GM12878 (cell line): Measurements from ENCODE around the gene SLC11A1. TPM values are rescaled to one million over a fixed set of nuclear protein-coding genes. Genes with fewer than 3 reads are reported as not detected.

ENCODE experiments used
- ATAC-seq: fragments of 200-7000 bp; cut with Tn5 transposase; 3 replicates; pipeline ENCODE4 v1.9.1; 2020; ENCODE audit warnings: mild to moderate bottlenecking, moderate library complexity
- BruUV-seq: library from RNA; stranded (reverse); fragments of 400-500 nt; replicated peaks from 2 replicates; lab custom pipeline; 2021; lab: Mats Ljungman, UMichigan
- CTCF ChIA-PET: fragments of 300-600 bp; sonication (Branson Sonifier 250); formaldehyde crosslinking; extraction: SDS; loops from one replicate; lab custom pipeline; 2021; ENCODE audit warnings: inconsistent platforms; lab: Yijun Ruan, JAX
- POLR2A ChIA-PET: fragments of 350-600 bp; formaldehyde crosslinking; extraction: SDS; loops from one replicate; lab custom pipeline; 2021; ENCODE audit warnings: inconsistent platforms; lab: Charles Lee
- RAD21 ChIA-PET: fragments of 300-600 bp; sonication (Branson Sonifier 250); formaldehyde crosslinking; loops from one replicate; lab custom pipeline; 2023; ENCODE audit warnings: antibody characterized with exemption; ENCODE audit not compliant: unreplicated experiment; lab: Charles Lee
- SMC1A ChIA-PET: fragments of 300-600 bp; sonication (Branson Sonifier 250); formaldehyde crosslinking; loops from one replicate; lab custom pipeline; 2023; ENCODE audit not compliant: unreplicated experiment, uncharacterized antibody; lab: Charles Lee
- DNase-seq: peaks from one replicate; pipeline ENCODE4 v3.0.0-alpha.2; 2011; ENCODE audit warnings: low read depth, low spot score
- FAIRE-seq: peaks from 3 replicates; lab custom pipeline; 2011; peaks lifted over from hg19 to GRCh38; lab: Jason Lieb, UNC
- H2AFZ ChIP-seq: 2 replicates; pipeline ENCODE4 v1.6.0; 2011; ENCODE audit warnings: low read depth, low read length, control low read depth; ENCODE audit not compliant: control insufficient read depth
- H3K27ac ChIP-seq: 2 replicates; pipeline ENCODE4 v1.5.1; 2011; ENCODE audit warnings: control low read depth; ENCODE audit not compliant: control insufficient read depth, insufficient read depth
- H3K27me3 ChIP-seq, 2 experiments: replicated peaks in 1 of 2; 2 replicates each; pipeline versions ENCODE4 v1.6.0 to v1.6.1; 2011; ENCODE audit warnings: low read length in 1 of 2; ENCODE audit not compliant: control insufficient read depth in 2 of 2, insufficient read depth in 2 of 2
- H3K36me3 ChIP-seq, 2 experiments: 2 replicates each; pipeline ENCODE4 v1.5.1; 2011; ENCODE audit warnings: low read length in 1 of 2; ENCODE audit not compliant: control insufficient read depth in 2 of 2, insufficient read depth in 2 of 2
- H3K4me1 ChIP-seq: 2 replicates; pipeline ENCODE4 v1.6.1; 2011; ENCODE audit warnings: mild to moderate bottlenecking, low read length, moderate library complexity, mixed read lengths; ENCODE audit not compliant: control insufficient read depth, insufficient read depth
- H3K4me2 ChIP-seq: 2 replicates; pipeline ENCODE4 v1.6.0; 2011; ENCODE audit warnings: control low read depth; ENCODE audit not compliant: control insufficient read depth, insufficient read depth
- H3K4me3 ChIP-seq: fragments of 200-600 bp; sonication (generic); 2 replicates; pipeline ENCODE4 v1.5.1; 2016
- H3K79me2 ChIP-seq: 2 replicates; pipeline ENCODE4 v1.6.0; 2011; ENCODE audit warnings: low read length; ENCODE audit not compliant: control insufficient read depth, insufficient read depth
- H3K9ac ChIP-seq: 2 replicates; pipeline ENCODE4 v1.8.0; 2011; ENCODE audit warnings: low read length, control low read depth, mixed read lengths; ENCODE audit not compliant: control insufficient read depth, insufficient read depth
- H3K9me3 ChIP-seq: replicated peaks from 3 replicates; pipeline ENCODE4 v1.5.1; 2011; ENCODE audit warnings: mild to moderate bottlenecking, low read length; ENCODE audit not compliant: control insufficient read depth, insufficient read depth
- H4K20me1 ChIP-seq: 2 replicates; pipeline ENCODE4 v1.6.0; 2011; ENCODE audit not compliant: control insufficient read depth, insufficient read depth
- CREB1 ChIP-seq: IDR thresholded peaks from 2 replicates; pipeline ENCODE4 v1.6.1; 2012; ENCODE audit warnings: low read depth, mild to moderate bottlenecking, inconsistent platforms
- EGR1 ChIP-seq, 2 experiments: IDR thresholded peaks; 1 replicate in 1 of 2; 2 replicates in 1 of 2; pipeline ENCODE4 v1.6.1; 2011 to 2012; ENCODE audit warnings: low read depth in 2 of 2, low read length in 2 of 2, borderline replicate concordance in 1 of 2, mild to moderate bottlenecking in 1 of 2, moderate library complexity in 1 of 2
- FOXK2 ChIP-seq: fragments of 450-650 bp; IDR thresholded peaks from 2 replicates; pipeline ENCODE4 v1.6.1; 2017; ENCODE audit warnings: mild to moderate bottlenecking, moderate library complexity
- JUNB ChIP-seq: IDR thresholded peaks from 2 replicates; pipeline ENCODE4 v1.6.1; 2016; ENCODE audit warnings: antibody characterized with exemption, mild to moderate bottlenecking
- MEF2A ChIP-seq: IDR thresholded peaks from 2 replicates; pipeline ENCODE4 v1.6.1; 2011; ENCODE audit warnings: low read depth, mild to moderate bottlenecking, low read length, moderate library complexity; ENCODE audit not compliant: insufficient read depth
- POLR2AphosphoS5 ChIP-seq: IDR thresholded peaks from 2 replicates; pipeline ENCODE4 v1.6.1; 2011; ENCODE audit warnings: mild to moderate bottlenecking, low read length, inconsistent platforms
- POU2F2 ChIP-seq: IDR thresholded peaks from 3 replicates; pipeline ENCODE4 v1.6.1; 2011; ENCODE audit warnings: low read depth, mild to moderate bottlenecking, low read length, borderline replicate concordance
- SREBF2 ChIP-seq: IDR thresholded peaks from 2 replicates; pipeline ENCODE4 v1.6.1; 2012; ENCODE audit warnings: mild to moderate bottlenecking, low read length
- TAF1 ChIP-seq: IDR thresholded peaks from 2 replicates; pipeline ENCODE4 v1.6.1; 2011; ENCODE audit warnings: mild to moderate bottlenecking, low read depth, low read length, borderline replicate concordance
- YY1 ChIP-seq: IDR thresholded peaks from 2 replicates; pipeline ENCODE4 v1.6.1; 2011; ENCODE audit warnings: low read depth, mild to moderate bottlenecking, low read length
- ZNF207 ChIP-seq: fragments of 450-650 bp; IDR thresholded peaks from 2 replicates; pipeline ENCODE4 v1.6.1; 2014; ENCODE audit warnings: antibody characterized with exemption, mild to moderate bottlenecking, borderline replicate concordance
- WGBS: methylation state at CpG from one replicate; pipeline ENCODE4 v1.1.6; 2016; ENCODE audit warnings: low lambda C conversion rate; ENCODE audit not compliant: insufficient replicate concordance, insufficient coverage; ENCODE audit errors: missing lambda C conversion rate; 5-methylcytosine and 5-hydroxymethylcytosine counted together
- in situ Hi-C: fragments of 300-500 bp; cut with MboI; formaldehyde crosslinking; loops from 9 replicates; pipeline ENCODE4 v1.14.3; 2018; ENCODE audit warnings: mixed read lengths
- intact Hi-C: fragments of 100-400 bp; cut with micrococcal nuclease; formaldehyde crosslinking; loops from one replicate; pipeline ENCODE4 v1.14.2; 2022; ENCODE audit not compliant: unreplicated experiment
- polyA plus RNA-seq, 11 experiments: library from polyadenylated mRNA; depleted of rRNA in 4 of 11; unstranded in 6 of 11; stranded (reverse) in 5 of 11; fragments of >200 nt; fragmentation: Nextera tagmentation in 4 of 11; fragmentation: Illumina TruSeq in 1 of 11; extraction: Ambion mirVana in 4 of 11; extraction: Trizol in 1 of 11; gene quantifications; 1 replicate in 1 of 11; 2 replicates in 10 of 11; pipeline versions ENCODE4 v1.2.1 to v1.2.3, GENCODE V29; 2011 to 2016; ENCODE audit warnings: inconsistent platforms in 2 of 11, missing spikeins in 2 of 11, low read depth in 1 of 11
- total RNA-seq, 4 experiments: library from RNA; depleted of rRNA in 3 of 4; stranded (reverse); fragments of >200 nt in 3 of 4; fragmentation: Illumina TruSeq in 1 of 4; extraction: Trizol in 1 of 4; gene quantifications; 2 replicates each; pipeline versions ENCODE4 v1.2.1 to v1.2.3, GENCODE V29; 2013 to 2021
- TF ChIP-seq, protein P1 (sequence below): fragments of 450-650 bp; IDR thresholded peaks from 2 replicates; pipeline ENCODE4 v1.6.1; 2014; ENCODE audit warnings: mild to moderate bottlenecking
- TF ChIP-seq, protein P2 (sequence below): fragments of 450-650 bp; IDR thresholded peaks from 2 replicates; pipeline ENCODE4 v1.6.1; 2017; ENCODE audit warnings: mild to moderate bottlenecking, low read depth, inconsistent platforms; ENCODE audit not compliant: poor library complexity, severe bottlenecking
- TF ChIP-seq, protein P3 (sequence below): IDR thresholded peaks from 2 replicates; pipeline ENCODE4 v1.6.1; 2011; ENCODE audit warnings: borderline replicate concordance, low read depth, mild to moderate bottlenecking, moderate library complexity, mixed read lengths, low read length; ENCODE audit not compliant: insufficient read depth; ENCODE audit errors: extremely low read length
- TF ChIP-seq, protein P4 (sequence below): fragments of 450-650 bp; IDR thresholded peaks from 2 replicates; pipeline ENCODE4 v1.6.1; 2018; ENCODE audit warnings: borderline replicate concordance, mild to moderate bottlenecking; ENCODE audit not compliant: partially characterized antibody

The SLC11A1 gene
- total and polyA plus RNA-seq, 10 of the 15 experiments (the other 5 are each of a cell fraction or from before 2014, with no cell fraction given): 0.03 to 0.38 (median 0.12) TPM

DNA sequence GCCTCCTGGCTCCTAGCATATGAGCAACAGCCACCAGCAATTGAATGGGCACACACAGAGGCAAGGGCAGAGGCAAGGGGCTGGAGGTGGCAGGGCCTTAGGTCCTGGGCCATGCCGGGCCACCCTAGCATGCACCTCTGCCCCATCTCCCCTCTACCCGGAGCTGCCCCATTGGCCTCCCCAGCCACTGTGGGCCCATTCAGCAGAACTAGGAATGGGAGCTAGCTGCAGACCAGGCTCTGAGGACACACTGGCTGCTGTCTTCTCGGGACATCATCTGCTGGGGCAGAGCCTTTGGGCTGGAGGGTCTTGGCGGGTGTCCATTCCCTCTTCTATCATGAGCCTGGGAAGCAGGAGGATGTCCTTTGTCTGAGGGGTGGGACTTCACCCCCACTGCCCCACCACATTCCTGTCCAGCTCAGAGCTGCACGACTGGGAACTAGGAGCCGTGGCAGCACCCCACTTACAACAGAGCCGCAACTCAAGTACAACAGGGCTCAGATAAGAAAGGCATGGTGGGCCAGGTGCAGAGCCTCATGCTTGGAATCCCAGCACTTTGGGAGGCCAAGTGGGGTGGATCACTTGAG is 37.6 kb downstream of the SLC11A1 start (continued):
- TF ChIP-seq, protein P1, sequence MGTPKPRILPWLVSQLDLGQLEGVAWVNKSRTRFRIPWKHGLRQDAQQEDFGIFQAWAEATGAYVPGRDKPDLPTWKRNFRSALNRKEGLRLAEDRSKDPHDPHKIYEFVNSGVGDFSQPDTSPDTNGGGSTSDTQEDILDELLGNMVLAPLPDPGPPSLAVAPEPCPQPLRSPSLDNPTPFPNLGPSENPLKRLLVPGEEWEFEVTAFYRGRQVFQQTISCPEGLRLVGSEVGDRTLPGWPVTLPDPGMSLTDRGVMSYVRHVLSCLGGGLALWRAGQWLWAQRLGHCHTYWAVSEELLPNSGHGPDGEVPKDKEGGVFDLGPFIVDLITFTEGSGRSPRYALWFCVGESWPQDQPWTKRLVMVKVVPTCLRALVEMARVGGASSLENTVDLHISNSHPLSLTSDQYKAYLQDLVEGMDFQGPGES: no peak

DNA sequence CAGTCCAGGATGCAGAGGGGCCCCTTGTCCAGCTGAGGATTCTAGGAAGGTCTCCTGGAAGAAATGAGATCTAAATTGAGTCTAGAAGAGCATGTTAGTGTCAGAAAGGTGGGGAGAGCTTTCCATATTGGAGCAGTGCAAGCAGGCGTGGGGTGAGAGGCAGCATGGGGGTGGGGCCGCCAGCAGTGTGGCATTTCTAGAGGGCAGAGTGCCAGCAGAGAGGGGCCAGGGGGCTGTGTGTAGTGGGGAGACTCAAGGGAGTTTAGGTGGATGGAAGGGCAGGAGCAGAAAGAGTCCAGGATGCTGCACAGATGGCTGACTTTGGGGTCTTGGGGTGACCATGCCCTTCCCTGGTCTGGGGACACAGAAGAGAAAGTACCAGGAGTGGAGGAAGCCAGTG is 39.0 kb downstream of the SLC11A1 start:
- SMC1A ChIA-PET: no interaction called here
- TF ChIP-seq YY1: no peak
- TF ChIP-seq MEF2A: no peak
- TF ChIP-seq FOXK2: no peak
- no peak for TF ChIP-seq TAF1
- no peak for TF ChIP-seq SREBF2
- no peak for TF ChIP-seq POU2F2
- no peak for TF ChIP-seq EGR1 (IDR thresholded peaks at IDR 0.05; ENCODE audit: borderline replicate concordance in 1 of 2, low read depth in 2 of 2, low read length in 2 of 2)
- TF ChIP-seq POLR2AphosphoS5: no peak
- TF ChIP-seq, protein P2, sequence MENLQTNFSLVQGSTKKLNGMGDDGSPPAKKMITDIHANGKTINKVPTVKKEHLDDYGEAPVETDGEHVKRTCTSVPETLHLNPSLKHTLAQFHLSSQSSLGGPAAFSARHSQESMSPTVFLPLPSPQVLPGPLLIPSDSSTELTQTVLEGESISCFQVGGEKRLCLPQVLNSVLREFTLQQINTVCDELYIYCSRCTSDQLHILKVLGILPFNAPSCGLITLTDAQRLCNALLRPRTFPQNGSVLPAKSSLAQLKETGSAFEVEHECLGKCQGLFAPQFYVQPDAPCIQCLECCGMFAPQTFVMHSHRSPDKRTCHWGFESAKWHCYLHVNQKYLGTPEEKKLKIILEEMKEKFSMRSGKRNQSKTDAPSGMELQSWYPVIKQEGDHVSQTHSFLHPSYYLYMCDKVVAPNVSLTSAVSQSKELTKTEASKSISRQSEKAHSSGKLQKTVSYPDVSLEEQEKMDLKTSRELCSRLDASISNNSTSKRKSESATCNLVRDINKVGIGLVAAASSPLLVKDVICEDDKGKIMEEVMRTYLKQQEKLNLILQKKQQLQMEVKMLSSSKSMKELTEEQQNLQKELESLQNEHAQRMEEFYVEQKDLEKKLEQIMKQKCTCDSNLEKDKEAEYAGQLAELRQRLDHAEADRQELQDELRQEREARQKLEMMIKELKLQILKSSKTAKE: no peak
- no peak for TF ChIP-seq CREB1
- no peak for TF ChIP-seq JUNB
- TF ChIP-seq, protein P3, sequence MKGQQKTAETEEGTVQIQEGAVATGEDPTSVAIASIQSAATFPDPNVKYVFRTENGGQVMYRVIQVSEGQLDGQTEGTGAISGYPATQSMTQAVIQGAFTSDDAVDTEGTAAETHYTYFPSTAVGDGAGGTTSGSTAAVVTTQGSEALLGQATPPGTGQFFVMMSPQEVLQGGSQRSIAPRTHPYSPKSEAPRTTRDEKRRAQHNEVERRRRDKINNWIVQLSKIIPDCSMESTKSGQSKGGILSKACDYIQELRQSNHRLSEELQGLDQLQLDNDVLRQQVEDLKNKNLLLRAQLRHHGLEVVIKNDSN: no peak
- TF ChIP-seq, protein P4, sequence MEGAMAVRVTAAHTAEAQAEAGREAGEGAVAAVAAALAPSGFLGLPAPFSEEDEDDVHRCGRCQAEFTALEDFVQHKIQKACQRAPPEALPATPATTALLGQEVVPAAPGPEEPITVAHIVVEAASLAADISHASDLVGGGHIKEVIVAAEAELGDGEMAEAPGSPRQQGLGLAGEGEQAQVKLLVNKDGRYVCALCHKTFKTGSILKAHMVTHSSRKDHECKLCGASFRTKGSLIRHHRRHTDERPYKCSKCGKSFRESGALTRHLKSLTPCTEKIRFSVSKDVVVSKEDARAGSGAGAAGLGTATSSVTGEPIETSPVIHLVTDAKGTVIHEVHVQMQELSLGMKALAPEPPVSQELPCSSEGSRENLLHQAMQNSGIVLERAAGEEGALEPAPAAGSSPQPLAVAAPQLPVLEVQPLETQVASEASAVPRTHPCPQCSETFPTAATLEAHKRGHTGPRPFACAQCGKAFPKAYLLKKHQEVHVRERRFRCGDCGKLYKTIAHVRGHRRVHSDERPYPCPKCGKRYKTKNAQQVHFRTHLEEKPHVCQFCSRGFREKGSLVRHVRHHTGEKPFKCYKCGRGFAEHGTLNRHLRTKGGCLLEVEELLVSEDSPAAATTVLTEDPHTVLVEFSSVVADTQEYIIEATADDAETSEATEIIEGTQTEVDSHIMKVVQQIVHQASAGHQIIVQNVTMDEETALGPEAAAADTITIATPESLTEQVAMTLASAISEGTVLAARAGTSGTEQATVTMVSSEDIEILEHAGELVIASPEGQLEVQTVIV: no peak
- TF ChIP-seq ZNF207: no peak
- Histone ChIP-seq H3K36me3 (no peaks in the 10 kb centered on the region), H2AFZ (no peak overlapping the region), H3K79me2 (no peaks in the 10 kb centered on the region), H3K4me1 (no peaks in the 10 kb centered on the region), H4K20me1 (no peaks in the 10 kb centered on the region), H3K4me2 (no peak overlapping the region), H3K4me3 (no peak overlapping the region), H3K27ac (no peak overlapping the region), H3K9me3 (no peaks in the 10 kb centered on the region), H3K9ac (no peak overlapping the region), H3K27me3 (no peaks in the 10 kb centered on the region)
- FAIRE-seq (no peak), ATAC-seq (no peak), DNase-seq (no peak)
- WGBS: 0% methylated on average over 2 of the region's 2 CpGs
- in situ Hi-C loops: no loop called here
- RAD21 ChIA-PET: no interaction called here
- CTCF ChIA-PET: no interaction called here
- no TSS peak for BruUV-seq
- POLR2A ChIA-PET: interaction anchor here (0.6 kb wide), 1 partner anchor 36 kb away, joined by 3 read pairs; no protein-coding TSS in a partner anchor
- intact Hi-C loops: no loop called here
